BE2C (cell line): ENCODE data around the gene REXO2.

Source experiments
- DNase-seq: peaks from one replicate; pipeline ENCODE4 v3.0.0-alpha.2; 2020
- H3K27me3 ChIP-seq: fragments of 250-450 bp; sonication (Bioruptor Pico); 2 replicates; pipeline ENCODE4 v1.5.1; 2020; ENCODE audit warnings: mild to moderate bottlenecking
- H3K36me3 ChIP-seq: fragments of 250-450 bp; sonication (Bioruptor Pico); 2 replicates; pipeline ENCODE4 v1.5.1; 2020; ENCODE audit warnings: mild to moderate bottlenecking
- H3K4me1 ChIP-seq: fragments of 250-450 bp; sonication (Bioruptor Pico); 2 replicates; pipeline ENCODE4 v1.5.1; 2020
- H3K4me3 ChIP-seq: 2 replicates; pipeline ENCODE4 v1.5.1; 2011; ENCODE audit warnings: low read depth, low read length
- H3K9me3 ChIP-seq: fragments of 250-450 bp; sonication (Bioruptor Pico); 2 replicates; pipeline ENCODE4 v1.5.1; 2020
- TF ChIP-seq, protein P1 (sequence below): IDR thresholded peaks from 2 replicates; pipeline ENCODE4 v1.5.1; 2012; ENCODE audit warnings: mild to moderate bottlenecking, low read depth, low read length

REXO2 gene

DNA sequence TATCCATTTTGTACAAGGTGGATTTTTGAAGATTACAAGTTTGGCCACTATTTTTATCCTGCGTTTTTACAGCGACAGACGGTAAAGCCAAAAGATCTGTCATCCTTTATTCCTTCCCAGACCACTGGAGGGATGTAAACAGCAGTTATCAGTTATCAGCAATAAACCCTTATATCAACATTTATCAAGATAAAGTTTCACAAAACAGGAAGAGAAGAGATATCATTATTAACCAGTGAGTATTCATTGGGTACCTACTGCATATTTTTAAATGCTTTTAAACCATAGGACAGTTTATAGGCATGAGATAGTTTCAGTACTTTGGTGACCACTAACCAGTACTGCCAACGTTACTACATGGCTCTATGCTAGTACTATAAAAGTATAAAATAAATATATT lies 5.9 kb upstream of the REXO2 start:
- no peaks in the 10 kb centered on the region for H3K9me3 ChIP-seq
- no peaks in the 10 kb centered on the region for H3K27me3 ChIP-seq
- no peaks in the 10 kb centered on the region for H3K4me1 ChIP-seq
- no peaks in the 10 kb centered on the region for H3K36me3 ChIP-seq
- DNase-seq, result no peak
- no peak overlapping the region for H3K4me3 ChIP-seq
- TF ChIP-seq, protein P1, sequence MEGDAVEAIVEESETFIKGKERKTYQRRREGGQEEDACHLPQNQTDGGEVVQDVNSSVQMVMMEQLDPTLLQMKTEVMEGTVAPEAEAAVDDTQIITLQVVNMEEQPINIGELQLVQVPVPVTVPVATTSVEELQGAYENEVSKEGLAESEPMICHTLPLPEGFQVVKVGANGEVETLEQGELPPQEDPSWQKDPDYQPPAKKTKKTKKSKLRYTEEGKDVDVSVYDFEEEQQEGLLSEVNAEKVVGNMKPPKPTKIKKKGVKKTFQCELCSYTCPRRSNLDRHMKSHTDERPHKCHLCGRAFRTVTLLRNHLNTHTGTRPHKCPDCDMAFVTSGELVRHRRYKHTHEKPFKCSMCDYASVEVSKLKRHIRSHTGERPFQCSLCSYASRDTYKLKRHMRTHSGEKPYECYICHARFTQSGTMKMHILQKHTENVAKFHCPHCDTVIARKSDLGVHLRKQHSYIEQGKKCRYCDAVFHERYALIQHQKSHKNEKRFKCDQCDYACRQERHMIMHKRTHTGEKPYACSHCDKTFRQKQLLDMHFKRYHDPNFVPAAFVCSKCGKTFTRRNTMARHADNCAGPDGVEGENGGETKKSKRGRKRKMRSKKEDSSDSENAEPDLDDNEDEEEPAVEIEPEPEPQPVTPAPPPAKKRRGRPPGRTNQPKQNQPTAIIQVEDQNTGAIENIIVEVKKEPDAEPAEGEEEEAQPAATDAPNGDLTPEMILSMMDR, result no peak

DNA sequence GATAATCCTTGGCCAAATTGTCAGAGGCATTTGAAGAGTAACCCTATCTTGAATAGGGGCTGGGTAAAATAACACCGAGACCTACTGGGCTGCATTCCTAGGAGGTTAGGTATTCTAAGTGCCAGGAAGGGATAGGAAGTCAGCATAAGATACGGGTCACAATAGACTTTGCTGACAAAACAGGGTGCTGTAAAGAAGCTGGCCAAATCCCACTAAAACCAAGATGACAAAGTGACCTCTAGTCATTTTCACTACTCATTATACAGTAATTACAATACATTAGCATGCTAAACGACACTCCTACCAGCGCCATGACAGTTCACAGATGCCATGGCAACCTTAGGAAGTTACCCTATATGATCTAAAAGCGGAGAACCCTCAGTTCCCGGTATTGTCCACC lies 964 bp upstream of the REXO2 start:
- H3K27me3 ChIP-seq, result no peaks in the 10 kb centered on the region
- H3K4me1 ChIP-seq, result no peaks in the 10 kb centered on the region
- no peaks in the 10 kb centered on the region for H3K9me3 ChIP-seq
- DNase-seq, result no peak
- TF ChIP-seq, protein P1, result no peak
- no peak overlapping the region for H3K4me3 ChIP-seq
- H3K36me3 ChIP-seq, result no peaks in the 10 kb centered on the region

DNA sequence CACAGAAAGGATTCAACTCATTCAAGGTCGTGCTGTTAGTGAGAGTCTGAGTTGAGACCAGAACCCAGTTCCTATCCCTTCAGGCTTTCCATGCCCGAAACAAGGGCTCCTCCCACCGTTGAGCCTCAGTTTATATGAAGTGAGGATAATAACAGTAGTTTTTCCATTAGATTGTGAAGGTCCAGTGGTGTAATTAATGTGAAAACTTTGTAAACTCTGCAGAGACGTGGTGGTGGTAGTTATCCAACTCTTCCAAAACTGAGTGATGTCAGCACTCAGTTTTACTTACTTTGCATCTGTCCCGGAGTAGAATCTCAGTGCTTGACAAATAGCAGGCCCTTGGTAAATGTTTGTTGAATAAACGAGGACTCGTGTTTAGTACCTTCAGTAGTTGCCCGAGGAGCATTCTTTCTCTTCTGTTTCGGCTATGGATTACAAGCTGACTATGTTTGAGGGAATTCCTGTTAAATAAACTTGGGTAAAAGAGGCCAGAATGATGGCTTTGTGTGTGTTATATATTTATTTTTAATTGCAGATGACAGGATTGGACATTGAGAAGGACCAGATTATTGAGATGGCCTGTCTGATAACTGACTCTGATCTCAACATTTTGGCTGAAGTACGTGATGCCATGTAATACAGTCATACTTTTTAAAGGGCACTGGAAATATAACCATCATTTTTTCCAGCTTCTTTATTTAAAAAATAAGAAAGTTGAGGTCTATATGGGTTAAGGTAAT lies 1.0 kb downstream of the REXO2 start:
- Histone ChIP-seq H3K36me3 (peaks cover 9% of the 10 kb centered on the region; the same call in 1 of the 2 replicates), H3K9me3 (no peaks in the 10 kb centered on the region), H3K4me1 (no peaks in the 10 kb centered on the region), H3K27me3 (no peaks in the 10 kb centered on the region), H3K4me3 (peak overlapping the region; percentile 93)
- no peak for DNase-seq
- TF ChIP-seq, protein P1, result no peak

- peaks cover 10% of the 10 kb centered on the region; the same call in 1 of the 2 replicates for H3K36me3 ChIP-seq
- peak overlapping the region; percentile 93 for H3K4me3 ChIP-seq
- no peak for DNase-seq
- no peaks in the 10 kb centered on the region for H3K4me1 ChIP-seq
- no peaks in the 10 kb centered on the region for H3K9me3 ChIP-seq
- TF ChIP-seq, protein P1, result no peak
- no peaks in the 10 kb centered on the region for H3K27me3 ChIP-seq
Observed at GRCh38 chr11:114440971-114441763, 1.9 kb downstream of the REXO2 start.

- TF ChIP-seq, protein P1, result no peak
- Histone ChIP-seq H3K36me3 (peaks cover 15% of the 10 kb centered on the region; the same call in 1 of the 2 replicates), H3K4me3 (no peak overlapping the region), H3K9me3 (no peaks in the 10 kb centered on the region), H3K27me3 (no peaks in the 10 kb centered on the region), H3K4me1 (no peaks in the 10 kb centered on the region)
- no peak for DNase-seq
Observed at GRCh38 chr11:114441921-114442320, 2.7 kb downstream of the REXO2 start.

- TF ChIP-seq, protein P1, result no peak
- H3K27me3 ChIP-seq, result no peaks in the 10 kb centered on the region
- H3K9me3 ChIP-seq, result no peaks in the 10 kb centered on the region
- H3K4me3 ChIP-seq, result no peak overlapping the region
- H3K4me1 ChIP-seq, result no peaks in the 10 kb centered on the region
- H3K36me3 ChIP-seq, result peaks cover 16% of the 10 kb centered on the region; the same call in 1 of the 2 replicates
- no peak for DNase-seq
Observed at GRCh38 chr11:114442536-114442935, 3.3 kb downstream of the REXO2 start.
